GM18520 (cell line): ENCODE measurements around the gene PTPRR.

Source experiments
- ATAC-seq: cut with Tn5 transposase; IDR thresholded peaks from one replicate; pipeline ENCODE4 v1.9.1; 2021; ENCODE audit not compliant: unreplicated experiment

The PTPRR gene

DNA sequence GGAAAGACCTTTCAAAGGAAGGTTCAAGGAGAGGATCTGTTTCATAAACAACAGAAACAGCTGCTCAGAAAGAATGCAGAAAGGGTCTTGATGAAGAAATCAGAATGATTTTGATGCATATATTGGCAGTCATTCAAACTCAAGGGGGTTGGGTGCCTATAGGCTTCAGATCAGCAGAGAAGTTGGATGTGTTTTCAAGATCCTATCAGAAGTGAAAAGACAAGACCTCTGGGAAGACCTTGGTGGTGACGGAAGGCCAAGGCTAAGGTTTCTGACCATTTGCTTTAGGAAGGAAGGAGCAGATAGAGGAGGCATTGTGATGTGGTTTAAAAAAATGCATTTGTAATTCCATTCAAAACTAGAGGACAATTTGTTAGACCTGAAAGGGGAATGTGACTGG is 268.1 kb downstream of the PTPRR start:
- no peak for ATAC-seq

DNA sequence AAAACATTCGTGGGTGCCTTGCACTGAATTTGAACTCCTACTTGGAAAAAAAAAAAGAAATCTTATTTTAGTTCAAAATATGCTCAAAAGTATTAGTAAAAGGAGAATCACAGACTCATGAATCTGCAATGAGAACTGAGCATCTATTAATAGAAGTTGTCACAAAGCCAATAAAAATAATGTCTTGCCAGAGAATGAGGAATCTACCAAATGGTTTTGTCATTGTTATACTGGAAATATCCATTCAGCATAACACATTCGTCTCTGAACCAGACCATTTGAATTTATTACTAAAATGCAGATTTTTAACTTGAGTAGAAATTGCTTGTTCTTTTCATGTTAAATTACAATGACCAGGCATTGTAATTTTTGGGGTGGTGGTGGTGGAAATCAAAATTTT is 271.7 kb downstream of the PTPRR start:
- no peak for ATAC-seq

DNA sequence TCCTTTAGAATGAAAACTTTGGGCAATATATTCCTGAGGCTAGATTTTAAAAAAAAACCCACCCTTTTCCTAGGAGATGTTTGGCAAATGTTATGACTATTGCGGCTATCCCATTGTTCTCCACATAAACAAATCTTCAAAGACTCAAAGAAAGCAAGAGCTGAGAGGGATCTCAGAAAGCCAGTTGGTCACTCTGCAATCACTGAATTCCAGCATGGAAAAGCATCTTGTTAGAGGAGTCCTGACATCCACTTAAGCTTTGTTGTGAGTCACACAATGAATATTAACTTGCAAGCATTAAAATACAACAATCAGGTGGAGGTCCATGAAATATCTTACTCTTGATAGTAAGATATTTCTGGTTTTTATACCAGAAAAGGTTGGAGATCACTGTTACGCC is 272.3 kb downstream of the PTPRR start:
- ATAC-seq, result no peak

DNA sequence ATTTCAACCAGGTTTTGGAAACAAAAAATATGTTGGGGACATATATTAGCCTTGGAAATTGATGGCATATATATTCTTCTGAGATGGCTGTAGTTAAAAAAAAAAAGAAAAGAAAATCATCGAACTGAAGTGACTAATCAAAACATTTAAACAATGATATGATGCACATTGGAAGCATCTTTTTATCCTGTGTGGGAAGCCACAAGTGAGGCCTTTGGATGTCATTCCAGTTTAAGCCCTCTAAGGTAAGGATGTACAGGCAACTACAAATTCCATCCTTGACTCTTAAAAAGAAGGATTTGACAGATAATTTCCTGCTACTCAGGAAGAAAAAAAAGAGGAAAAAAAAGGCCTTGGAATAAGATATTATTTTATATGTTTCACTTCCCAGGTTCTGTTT is 273.7 kb downstream of the PTPRR start:
- ATAC-seq, result no peak

DNA sequence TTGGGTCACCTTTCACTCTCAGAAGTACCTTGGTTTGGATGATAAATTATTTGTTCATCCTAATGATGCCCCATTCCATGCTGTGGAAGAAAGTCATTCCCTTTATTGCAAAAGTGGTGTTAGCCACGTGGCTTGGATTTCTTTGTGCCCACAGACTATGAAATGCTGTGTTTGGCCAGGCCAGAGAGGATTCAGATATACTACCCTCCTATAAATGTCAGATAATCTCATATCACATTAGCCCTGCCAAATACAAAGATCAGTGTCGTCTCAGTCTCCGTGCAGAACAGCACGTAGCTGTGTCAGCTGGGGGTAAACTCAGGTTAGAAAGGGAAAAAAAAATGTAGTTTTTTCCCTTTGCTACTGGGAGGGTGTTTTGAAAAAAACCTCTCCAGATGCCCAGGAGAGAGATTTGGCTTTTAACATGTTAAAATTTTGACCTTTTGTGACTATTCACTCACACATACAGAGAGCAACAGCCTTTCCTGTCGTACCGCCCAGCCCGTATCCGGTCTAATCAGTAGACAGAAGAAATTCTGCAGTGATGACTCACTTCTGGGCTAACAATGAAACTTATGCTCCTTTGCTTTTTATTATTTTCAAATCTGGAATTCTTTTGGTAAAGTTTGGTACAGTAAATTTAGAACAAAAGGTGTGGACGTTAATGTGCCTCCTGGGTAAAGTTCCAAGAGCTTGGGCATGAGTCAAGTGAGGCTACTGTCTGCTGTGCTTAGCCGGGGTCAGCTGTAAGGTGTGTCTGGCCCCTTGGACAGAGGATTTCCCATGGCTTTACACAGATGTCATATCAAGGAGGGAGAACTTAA is 274.8 kb downstream of the PTPRR start:
- ATAC-seq, result no peak

DNA sequence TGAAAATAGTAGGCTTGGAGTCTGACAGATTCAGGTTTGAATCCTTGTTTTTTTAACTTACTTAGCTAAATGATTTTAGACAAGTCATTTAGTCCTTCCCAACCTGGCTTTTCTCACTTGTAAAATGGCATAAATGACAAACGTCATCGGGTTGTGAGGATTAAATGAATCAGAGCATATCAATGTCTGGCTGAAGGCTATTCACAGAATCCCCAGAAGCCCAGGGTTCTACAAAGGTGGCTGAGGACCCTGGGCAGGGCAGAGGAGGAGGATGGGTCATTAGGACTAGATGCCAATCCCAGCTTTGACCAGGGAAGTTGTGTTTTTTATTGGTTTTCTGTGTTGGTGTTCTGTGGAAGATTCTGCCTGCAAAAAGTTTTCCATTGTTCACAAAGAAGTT is 275.7 kb downstream of the PTPRR start:
- ATAC-seq, result no peak

DNA sequence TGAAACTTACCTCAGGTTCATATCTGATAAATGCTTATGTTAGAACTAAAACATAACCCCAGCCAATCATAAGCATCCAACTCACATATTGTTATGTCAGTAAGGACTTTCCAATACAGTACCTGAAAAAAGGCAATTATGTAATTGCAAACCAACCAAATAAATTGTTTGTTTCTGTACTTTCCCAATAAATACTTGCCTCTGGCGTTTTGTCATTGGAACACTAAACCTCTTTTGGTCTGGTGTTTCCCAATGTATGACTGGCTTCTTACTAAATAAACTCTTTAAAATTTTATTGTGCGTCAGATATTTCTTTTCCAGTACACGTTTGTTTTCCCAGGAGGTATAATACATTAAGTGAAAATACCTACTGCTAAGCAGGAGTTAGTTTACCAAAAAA is 276.6 kb downstream of the PTPRR start:
- no peak for ATAC-seq

DNA sequence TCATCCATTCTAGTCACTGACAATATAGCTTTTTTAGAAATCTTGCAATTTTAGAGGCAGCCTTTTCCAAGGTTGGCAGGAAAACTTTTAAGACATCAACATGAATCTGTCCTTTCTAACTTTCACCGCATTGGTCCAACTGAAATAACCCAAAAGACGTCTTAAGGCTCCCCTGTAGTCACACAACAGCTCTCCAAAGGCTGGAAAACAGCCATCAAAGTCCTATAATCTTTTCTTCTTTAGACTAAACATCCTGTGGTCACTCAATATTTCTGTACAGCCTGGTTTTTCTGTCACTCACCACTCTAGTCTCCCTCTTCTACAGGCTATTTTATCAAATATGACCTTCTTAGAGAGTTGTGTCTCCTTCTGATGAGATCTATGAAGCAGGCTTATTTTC is 278.8 kb downstream of the PTPRR start:
- no peak for ATAC-seq

DNA sequence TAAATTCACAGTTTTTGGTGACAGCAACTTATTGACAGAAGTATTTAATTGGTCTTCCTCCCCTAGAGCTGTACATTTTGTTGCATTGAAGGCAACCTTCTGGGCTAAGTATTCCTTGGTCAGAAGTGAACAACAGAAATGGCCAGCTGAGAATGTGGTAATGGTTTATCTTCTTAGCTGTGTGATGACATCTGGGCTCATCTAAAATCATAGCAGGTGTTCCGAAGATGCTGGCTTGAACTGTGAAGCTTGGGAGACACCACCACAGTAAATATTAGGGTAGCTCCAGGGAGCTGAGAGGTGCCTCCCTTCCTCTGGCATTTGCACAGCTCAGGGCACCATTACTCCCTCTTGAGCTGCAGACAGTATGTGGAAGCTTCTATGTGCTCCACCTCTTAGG is 279.6 kb downstream of the PTPRR start:
- ATAC-seq, result no peak

DNA sequence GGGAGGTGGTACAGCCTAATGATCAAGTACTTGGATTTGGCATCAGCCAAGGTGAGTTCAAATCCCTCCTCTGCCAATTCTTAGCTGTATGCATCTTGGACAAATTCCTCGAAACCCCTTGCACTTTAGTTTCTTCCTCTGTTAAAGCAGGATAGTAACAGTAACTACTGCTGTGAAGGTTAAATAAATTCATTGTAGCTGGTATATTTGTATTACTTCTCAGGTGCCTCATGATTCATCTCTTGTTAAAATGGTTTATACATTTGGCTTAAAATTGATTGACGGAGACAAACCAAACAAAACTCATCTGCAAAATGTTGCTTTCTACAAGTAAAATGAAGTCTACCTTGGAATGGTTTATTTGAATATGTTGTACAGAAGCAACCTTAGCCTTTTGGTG is 281.0 kb downstream of the PTPRR start:
- no peak for ATAC-seq

DNA sequence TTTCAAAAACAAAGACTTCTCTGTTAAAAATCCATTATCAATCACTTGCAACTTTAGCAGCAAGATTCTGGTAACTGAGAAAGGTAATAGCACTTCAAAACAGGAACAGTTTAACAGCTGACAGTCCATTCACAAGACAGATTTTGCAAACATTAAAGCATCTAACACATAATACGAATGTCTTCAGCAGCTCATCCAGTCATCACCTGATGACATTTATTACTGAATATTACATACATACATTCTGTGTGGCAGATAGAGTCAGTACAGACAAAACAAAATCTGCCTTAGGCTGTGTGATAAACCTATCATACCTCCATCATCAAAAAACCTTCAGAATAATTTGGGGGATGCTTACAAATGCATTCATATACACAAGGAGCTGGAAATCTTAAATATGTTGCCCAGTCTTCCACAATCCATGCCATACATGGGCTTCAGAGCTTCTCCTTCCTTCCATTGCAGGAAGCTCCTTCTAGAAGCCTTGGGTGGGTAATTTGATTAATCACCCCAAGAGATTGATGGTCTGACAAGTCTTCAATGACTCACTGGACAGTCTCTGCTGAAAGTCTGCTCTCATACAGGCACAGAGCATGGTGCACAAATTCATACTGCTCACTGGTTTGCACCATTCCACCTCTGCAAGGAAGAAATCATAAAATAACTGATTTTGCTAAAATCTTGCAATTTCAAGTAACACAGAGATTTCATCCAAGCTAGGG is 281.7 kb downstream of the PTPRR start:
- ATAC-seq, result no peak

DNA sequence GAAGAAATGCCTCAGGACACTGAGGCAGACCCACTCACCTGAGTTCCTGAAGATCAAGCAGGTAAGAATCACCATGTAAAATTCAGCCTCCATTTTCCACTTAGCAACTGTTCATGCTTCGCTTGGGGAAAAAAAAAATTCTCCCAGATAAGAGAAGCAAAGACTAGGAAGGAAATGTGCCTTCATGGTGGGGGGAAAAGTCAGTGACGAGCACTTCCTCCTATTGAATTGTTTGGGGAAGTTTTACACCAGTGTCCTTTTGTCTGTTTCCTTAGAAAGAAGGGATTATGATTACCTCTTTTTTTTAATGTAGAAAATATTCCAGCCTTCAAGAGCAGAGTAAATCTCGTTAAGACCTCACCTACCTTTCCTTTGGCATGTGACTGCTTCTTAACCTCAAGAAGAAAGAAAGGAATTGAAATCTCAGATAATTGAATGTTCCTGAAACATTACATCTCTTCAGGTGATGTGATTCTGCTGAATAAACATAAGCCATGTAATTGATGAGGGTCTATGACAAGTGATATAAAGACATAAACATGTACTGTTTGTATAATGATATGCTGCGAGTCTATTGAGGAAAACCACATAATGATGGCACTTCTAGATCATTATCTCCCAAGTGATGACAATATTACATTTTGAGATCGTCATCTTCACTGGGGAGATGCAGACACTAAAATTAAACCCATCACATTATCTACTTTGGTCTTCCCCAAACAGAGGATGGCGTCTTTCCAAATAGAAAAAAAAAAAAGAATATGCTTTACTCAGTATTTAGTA is 283.0 kb downstream of the PTPRR start, which contains the start of gene PTPRB:
Gene PTPRB (minus strand): TSS at position 127 of the 783 bp plus-strand sequence. CDS start 34 bp downstream, at position 93.
- no peak for ATAC-seq

DNA sequence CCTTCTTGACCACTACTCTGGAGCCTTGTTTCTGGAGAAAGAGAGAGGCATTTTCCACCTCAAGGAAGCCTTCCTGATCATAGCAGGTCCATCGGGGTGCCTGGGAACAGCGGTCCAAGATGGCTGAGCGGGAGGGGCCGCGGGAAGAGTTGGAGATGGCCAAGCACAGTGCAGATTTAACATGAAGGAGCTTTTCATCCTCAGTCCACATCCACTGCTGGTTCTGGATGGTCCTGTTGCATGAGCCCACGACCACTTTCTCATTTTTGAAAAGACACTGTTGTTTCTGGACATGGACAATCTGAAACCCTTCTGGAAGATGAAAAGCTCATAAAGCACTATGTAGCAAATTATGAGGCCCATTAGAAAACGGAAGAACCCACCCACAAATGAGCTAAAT is 284.8 kb downstream of the PTPRR start:
- ATAC-seq, result no peak

DNA sequence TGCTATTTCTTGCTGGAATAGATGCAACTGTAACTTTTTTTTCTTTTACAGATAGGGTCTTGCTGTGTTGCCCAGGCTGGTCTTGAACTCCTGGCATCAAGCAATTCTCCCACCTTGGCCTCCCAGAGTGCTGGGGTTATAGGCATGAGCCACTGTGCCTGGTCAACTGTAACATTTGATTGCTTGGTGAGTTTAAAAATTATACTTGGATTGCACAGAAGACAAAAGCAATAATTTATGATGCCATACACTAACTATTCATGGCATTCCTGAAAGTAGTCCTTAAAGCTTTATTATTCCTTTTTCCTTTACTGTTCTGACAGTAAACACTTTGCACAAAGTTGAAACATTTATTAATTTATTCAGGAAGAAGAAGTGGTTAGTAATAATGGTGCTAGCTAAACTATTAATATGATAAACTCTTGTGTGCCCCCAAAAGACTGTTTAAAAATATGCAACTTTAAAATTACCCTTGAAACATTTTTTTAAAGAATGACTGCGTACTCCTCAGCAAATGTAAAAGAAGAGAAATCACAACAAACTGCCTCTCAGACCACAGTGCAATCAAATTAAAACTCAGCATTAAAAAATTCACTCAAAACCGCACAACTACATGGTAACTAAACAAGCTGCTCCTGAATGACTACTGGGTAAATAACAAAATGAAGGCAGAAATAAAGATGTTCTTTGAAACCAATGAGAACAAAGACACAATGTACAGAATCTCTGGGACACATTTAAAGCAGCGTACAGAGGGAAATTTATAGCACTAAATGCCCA is 291.6 kb downstream of the PTPRR start:
- ATAC-seq, result no peak

DNA sequence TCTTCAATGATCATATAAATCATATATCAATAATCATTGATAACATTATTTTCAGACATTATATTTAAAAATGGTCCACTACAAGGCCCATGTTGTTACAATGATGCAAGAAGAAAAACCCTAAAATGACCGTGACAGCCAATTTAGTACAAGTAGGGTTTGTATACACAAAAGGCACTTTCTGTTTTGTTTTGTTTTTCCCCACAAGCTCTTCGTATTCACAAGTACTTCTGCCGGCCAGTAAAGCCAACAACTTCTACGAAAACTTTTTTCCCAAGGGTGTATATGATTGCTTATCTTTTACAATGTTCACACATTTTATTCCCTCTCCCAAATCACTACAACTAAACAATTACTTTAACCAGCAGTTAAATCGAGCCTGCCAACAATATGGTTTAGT is 292.9 kb downstream of the PTPRR start:
- no peak for ATAC-seq

DNA sequence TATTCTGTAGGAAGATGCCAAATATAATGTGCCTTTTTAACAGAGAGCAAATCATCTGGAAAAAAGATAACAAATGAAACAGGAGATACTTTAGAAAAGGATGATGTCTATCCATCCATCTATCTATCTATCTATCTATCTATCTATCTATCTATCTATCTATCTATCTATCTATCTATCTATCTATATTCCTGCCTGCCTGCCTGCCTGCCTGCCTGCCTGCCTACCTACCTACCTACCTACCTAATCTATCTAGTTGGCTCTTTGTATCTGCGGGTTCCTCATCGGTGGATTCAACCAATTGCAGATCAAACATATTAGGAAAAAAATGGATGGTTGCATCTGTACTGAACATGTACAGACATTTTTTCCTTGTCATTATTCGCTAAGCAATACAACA is 294.4 kb downstream of the PTPRR start:
- ATAC-seq, result no peak

DNA sequence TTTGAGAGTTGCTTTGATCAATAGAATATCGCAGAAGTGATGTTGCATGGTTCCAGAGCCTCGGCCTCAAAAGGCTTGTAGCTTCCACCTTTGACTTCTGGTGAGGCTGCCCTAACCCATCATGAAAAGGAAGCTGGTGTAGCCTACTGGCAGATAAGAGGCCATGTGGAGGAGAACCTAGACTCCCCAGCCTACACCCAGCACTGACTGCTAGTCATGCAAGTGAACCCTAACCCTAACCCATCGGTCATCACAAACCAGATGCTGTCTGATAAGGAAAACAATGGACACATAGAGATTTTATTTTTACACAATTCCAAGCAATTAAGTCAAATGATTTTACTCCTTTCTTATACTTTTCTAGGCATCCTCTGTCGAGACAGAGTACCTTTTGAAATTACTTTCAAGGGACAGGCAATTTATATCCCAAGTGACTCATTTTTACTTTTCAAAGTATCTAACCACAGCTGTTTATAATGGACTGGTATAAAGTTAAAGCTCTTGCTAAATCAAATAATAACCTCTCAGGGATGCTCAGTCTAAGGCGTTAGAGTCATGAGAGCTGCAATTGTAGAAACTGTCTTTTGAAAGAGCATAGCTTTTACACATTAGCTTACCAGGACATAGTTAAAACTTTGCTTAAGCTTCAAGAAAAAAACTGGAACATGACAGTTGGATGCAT is 300.9 kb downstream of the PTPRR start:
- ATAC-seq, result no peak

DNA sequence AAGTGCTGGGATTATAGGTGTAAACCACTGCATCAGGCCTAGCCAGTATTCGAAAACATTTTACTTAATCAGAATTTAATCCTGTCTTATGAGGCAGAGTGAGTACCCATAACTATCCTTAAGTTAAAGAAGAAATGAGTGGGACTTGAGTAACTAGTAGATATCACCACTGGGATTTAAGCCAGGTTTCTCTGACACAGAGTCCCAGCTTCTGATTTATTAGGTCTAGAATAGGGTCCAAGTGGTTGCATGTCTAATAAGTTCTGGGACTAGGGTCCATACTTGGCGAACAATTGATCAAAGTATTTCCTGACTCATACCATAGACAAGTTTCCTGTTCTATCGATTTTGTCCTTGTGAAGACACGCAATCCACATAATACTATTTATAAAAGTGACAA is 302.2 kb downstream of the PTPRR start:
- ATAC-seq, result no peak

DNA sequence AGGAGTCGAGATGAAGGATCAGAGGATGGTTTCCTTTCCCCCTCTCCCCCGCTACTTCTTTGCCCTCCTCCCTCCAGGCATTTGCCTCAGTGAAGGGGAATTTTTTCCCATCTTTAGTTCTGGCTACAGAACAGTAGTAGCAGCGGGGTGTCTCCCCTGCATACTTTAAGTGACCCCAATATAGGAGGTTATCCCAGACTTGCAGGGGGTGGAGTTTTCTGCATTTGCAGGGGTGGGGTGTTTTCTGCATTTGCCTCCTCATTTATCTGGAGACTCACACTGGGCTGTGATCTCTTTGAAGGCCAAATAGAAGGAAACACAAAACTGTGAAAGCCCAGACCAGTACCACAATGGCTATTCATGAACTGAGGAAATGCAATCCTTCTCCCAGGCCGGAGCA is 303.1 kb downstream of the PTPRR start:
- no peak for ATAC-seq

DNA sequence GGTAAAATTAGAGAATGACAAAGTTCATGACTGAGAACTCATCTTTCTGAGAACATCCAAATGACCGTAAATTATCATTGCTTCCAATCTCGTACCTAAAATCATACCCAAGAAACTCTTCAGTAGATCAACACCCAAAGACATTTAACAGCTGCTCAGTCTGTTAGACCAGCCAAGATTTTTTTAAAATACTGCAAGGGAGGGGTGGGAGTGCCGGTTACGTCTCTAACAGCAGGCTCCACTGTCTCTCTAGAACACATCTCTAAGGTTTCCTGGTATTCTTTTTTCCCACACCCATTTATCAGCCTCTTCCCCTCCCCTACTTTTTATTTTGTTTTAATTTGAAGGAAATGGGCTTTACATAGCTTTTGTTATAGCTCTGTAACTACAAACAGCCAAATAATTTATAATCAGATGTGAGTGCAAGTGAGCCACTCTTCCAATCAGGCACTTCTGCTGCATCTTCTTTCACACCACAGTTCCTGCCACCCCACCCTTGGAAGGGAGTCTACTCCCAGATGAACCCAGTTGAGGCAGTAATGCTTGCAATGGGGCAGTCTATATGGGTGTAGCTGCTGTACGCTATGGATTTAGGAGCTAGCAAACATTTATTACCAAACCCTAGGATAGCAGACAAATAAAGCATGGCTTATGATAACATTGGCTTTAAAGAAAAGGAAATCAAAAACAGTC is 305.2 kb downstream of the PTPRR start:
- ATAC-seq, result no peak
